CD4-positive, alpha-beta T cell treated with Interleukin-6 for 4 hours (primary cell): ENCODE measurements around the gene PRSS33.

ENCODE experiments used
- DNase-seq: peaks from one replicate; pipeline ENCODE4 v3.0.0-alpha.2; 2020; ENCODE audit warnings: mixed read lengths

Gene PRSS33

GRCh38 chr16:2757344-2757743 lies 30.0 kb downstream of the PRSS33 start:
- DNase-seq, result no peak

- DNase-seq, result no peak
Measured at GRCh38 chr16:2756288-2757015, 30.9 kb downstream of the PRSS33 start.

- DNase-seq, result no peak
Measured at GRCh38 chr16:2755158-2755557, 32.2 kb downstream of the PRSS33 start.

- no peak for DNase-seq
Measured at GRCh38 chr16:2753733-2754020, 33.7 kb downstream of the PRSS33 start.

- DNase-seq, result peak; percentile 70
Measured at GRCh38 chr16:2752850-2753732, 34.3 kb downstream of the PRSS33 start.

GRCh38 chr16:2752035-2752849 lies 35.1 kb downstream of the PRSS33 start, which contains the start of gene SRRM2:
Gene SRRM2, plus strand, starts transcription at chr16:2752638. Its CDS starts 3,727 bp downstream, at chr16:2756365.
- peak; percentile 94 for DNase-seq

GRCh38 chr16:2751577-2752034 lies 35.8 kb downstream of the PRSS33 start:
- DNase-seq, result no peak

- DNase-seq, result no peak
Measured at GRCh38 chr16:2749936-2750335, 37.4 kb downstream of the PRSS33 start.

- DNase-seq, result no peak
Measured at GRCh38 chr16:2749476-2749875, 37.9 kb downstream of the PRSS33 start.

GRCh38 chr16:2748757-2749455 lies 38.5 kb downstream of the PRSS33 start:
- no peak for DNase-seq

GRCh38 chr16:2745961-2746360 lies 41.4 kb downstream of the PRSS33 start:
- no peak for DNase-seq

GRCh38 chr16:2745116-2745890 lies 42.1 kb downstream of the PRSS33 start:
- no peak for DNase-seq

- no peak for DNase-seq
Measured at GRCh38 chr16:2744711-2745110, 42.6 kb downstream of the PRSS33 start.

GRCh38 chr16:2743007-2743810 lies 44.2 kb downstream of the PRSS33 start:
- DNase-seq, result no peak

- no peak for DNase-seq
Measured at GRCh38 chr16:2742323-2743006, 44.9 kb downstream of the PRSS33 start.

- DNase-seq, result no peak
Measured at GRCh38 chr16:2741168-2741567, 46.2 kb downstream of the PRSS33 start.

- DNase-seq, result no peak
Measured at GRCh38 chr16:2740476-2740875, 46.9 kb downstream of the PRSS33 start.

- no peak for DNase-seq
Measured at GRCh38 chr16:2739625-2740430, 47.5 kb downstream of the PRSS33 start.

GRCh38 chr16:2738615-2739014 lies 48.7 kb downstream of the PRSS33 start:
- no peak for DNase-seq
